GM19043 (cell line): Measurements from ENCODE around the gene TMEM11.

Source experiments
- ATAC-seq: cut with Tn5 transposase; IDR thresholded peaks from one replicate; pipeline ENCODE4 v1.9.1; 2021; ENCODE audit warnings: low read depth; ENCODE audit not compliant: unreplicated experiment

The TMEM11 gene

GRCh38 chr17:21164216-21164615, 49.7 kb downstream of the TMEM11 start:
- no peak for ATAC-seq

- no peak for ATAC-seq
These were observed 50.9 kb downstream of the TMEM11 start for GRCh38 chr17:21163101-21163500.

GRCh38 chr17:21162394-21162775, 51.6 kb downstream of the TMEM11 start:
- no peak for ATAC-seq

- no peak for ATAC-seq
These were observed 52.2 kb downstream of the TMEM11 start for GRCh38 chr17:21161498-21162393.

- no peak for ATAC-seq
These were observed 53.6 kb downstream of the TMEM11 start for GRCh38 chr17:21160401-21160800.

- no peak for ATAC-seq
These were observed 56.2 kb downstream of the TMEM11 start for GRCh38 chr17:21157586-21158370.

- ATAC-seq, result no peak
These were observed 61.2 kb downstream of the TMEM11 start for GRCh38 chr17:21152731-21153130.

GRCh38 chr17:21149621-21150020, 64.3 kb downstream of the TMEM11 start:
- ATAC-seq, result no peak
